Gastrocnemius medialis (tissue), 4 donors: ENCODE results near the gene THEMIS2.

Experiments
- POLR2A ChIP-seq, 2 donors: fragments of 450-650 bp; IDR thresholded peaks; one replicate each; pipeline ENCODE4 v1.6.1; 2017; ENCODE audit warnings: antibody characterized with exemption in 2 of 2, mild to moderate bottlenecking in 2 of 2, moderate library complexity in 2 of 2
- TF ChIP-seq, protein P1 (sequence below), 5 experiments: fragments of 450-650 bp in 3 of 5; fragments of 200-600 bp in 2 of 5; sonication (generic) in 2 of 5; IDR thresholded peaks in 4 of 5; conservative IDR thresholded peaks in 1 of 5; 1 replicate in 4 of 5; 2 replicates in 1 of 5; pipeline ENCODE4 v1.5.1; 2016 to 2019; ENCODE audit warnings: antibody characterized with exemption in 5 of 5, mild to moderate bottlenecking in 3 of 5, moderate library complexity in 3 of 5

DNA sequence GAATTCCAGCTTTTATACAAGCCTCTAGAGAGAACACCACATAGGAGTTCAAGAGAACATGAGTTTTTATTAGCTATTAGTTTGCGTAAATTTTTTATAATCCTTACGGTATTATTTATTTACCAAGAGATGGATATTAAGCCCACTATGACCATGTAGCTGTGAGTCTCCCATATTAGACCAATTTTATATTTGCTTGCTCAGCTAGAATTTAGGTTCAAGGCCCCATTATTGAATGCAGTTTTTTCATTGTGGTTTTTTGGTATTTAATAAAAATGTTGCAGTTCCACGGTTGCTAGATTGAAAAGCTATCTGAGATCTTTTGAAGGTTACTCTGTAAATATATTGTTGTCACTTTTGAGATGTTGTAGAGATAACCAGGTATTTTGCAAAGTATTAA is 38.9 kb upstream of the THEMIS2 start:
- TF ChIP-seq, protein P1, sequence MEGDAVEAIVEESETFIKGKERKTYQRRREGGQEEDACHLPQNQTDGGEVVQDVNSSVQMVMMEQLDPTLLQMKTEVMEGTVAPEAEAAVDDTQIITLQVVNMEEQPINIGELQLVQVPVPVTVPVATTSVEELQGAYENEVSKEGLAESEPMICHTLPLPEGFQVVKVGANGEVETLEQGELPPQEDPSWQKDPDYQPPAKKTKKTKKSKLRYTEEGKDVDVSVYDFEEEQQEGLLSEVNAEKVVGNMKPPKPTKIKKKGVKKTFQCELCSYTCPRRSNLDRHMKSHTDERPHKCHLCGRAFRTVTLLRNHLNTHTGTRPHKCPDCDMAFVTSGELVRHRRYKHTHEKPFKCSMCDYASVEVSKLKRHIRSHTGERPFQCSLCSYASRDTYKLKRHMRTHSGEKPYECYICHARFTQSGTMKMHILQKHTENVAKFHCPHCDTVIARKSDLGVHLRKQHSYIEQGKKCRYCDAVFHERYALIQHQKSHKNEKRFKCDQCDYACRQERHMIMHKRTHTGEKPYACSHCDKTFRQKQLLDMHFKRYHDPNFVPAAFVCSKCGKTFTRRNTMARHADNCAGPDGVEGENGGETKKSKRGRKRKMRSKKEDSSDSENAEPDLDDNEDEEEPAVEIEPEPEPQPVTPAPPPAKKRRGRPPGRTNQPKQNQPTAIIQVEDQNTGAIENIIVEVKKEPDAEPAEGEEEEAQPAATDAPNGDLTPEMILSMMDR (IDR thresholded peaks at IDR 0.05 in 4 of 5, conservative IDR thresholded peaks at IDR 0.05 in 1 of 5): no peak
- no peak for TF ChIP-seq POLR2A (IDR thresholded peaks at IDR 0.05)
